IMR-90 (cell line): ENCODE data around the gene RUNX1. TPM values are rescaled to one million over a fixed set of nuclear protein-coding genes. Genes with fewer than 3 reads are reported as not detected.

ENCODE experiments used
- ATAC-seq: fragments of 200-7000 bp; cut with Tn5 transposase; 2 replicates; pipeline ENCODE4 v1.9.1; 2020; ENCODE audit warnings: low read depth, mild to moderate bottlenecking, moderate library complexity
- BruUV-seq: library from RNA; stranded (reverse); fragments of 400-500 nt; replicated peaks from 2 replicates; lab custom pipeline; 2021; lab: Mats Ljungman, UMichigan
- CTCF ChIA-PET: fragments of 300-600 bp; formaldehyde crosslinking; extraction: SDS; loops from one replicate; lab custom pipeline; 2021; ENCODE audit warnings: antibody characterized with exemption; lab: Yijun Ruan, JAX
- POLR2A ChIA-PET: fragments of 300-600 bp; sonication (Branson Sonifier 250); formaldehyde crosslinking; loops from one replicate; lab custom pipeline; 2022; ENCODE audit warnings: antibody characterized with exemption; ENCODE audit not compliant: unreplicated experiment; lab: Charles Lee
- DNase-seq: peaks from one replicate; pipeline ENCODE4 v3.0.0; 2013
- H2AFZ ChIP-seq: replicated peaks from 2 replicates; pipeline ENCODE3; 2013; ENCODE audit warnings: low read length, mild to moderate bottlenecking; ENCODE audit not compliant: poor library complexity
- H2AK5ac ChIP-seq: 2 replicates; pipeline ENCODE4 v1.6.1; 2013; ENCODE audit warnings: low read depth, low read length, inconsistent platforms
- H2AK9ac ChIP-seq: replicated peaks from 2 replicates; pipeline ENCODE3; 2013; ENCODE audit warnings: mild to moderate bottlenecking, low read depth, low read length, moderate library complexity; ENCODE audit not compliant: poor library complexity
- H2BK120ac ChIP-seq: 2 replicates; pipeline ENCODE4 v1.6.1; 2013; ENCODE audit warnings: low read depth, low read length, inconsistent platforms
- H2BK15ac ChIP-seq: 3 replicates; pipeline ENCODE4 v1.6.1; 2013; ENCODE audit warnings: low read depth, low read length, inconsistent platforms
- H2BK20ac ChIP-seq: 2 replicates; pipeline ENCODE4 v1.6.1; 2013; ENCODE audit warnings: low read depth, mild to moderate bottlenecking, inconsistent platforms, low read length, moderate library complexity
- H2BK5ac ChIP-seq: 2 replicates; pipeline ENCODE4 v1.6.1; 2013; ENCODE audit warnings: mild to moderate bottlenecking, low read depth, low read length, inconsistent platforms; ENCODE audit not compliant: poor library complexity, severe bottlenecking
- H3K14ac ChIP-seq: replicated peaks from 2 replicates; pipeline ENCODE4 v1.6.1; 2013; ENCODE audit warnings: low read depth, low read length, inconsistent platforms
- H3K18ac ChIP-seq: 2 replicates; pipeline ENCODE4 v1.6.1; 2013; ENCODE audit warnings: low read depth, low read length, control low read depth
- H3K23ac ChIP-seq: 2 replicates; pipeline ENCODE4 v1.6.1; 2013; ENCODE audit warnings: low read depth, low read length, inconsistent platforms
- H3K27ac ChIP-seq: 2 replicates; pipeline ENCODE4 v1.5.1; 2013; ENCODE audit warnings: mild to moderate bottlenecking, control low read depth, low read length; ENCODE audit not compliant: insufficient read depth
- H3K27me3 ChIP-seq: 2 replicates; pipeline ENCODE4 v1.6.1; 2013; ENCODE audit warnings: low read length; ENCODE audit not compliant: control insufficient read depth, insufficient read depth
- H3K36me3 ChIP-seq: 2 replicates; pipeline ENCODE4 v1.6.1; 2013; ENCODE audit warnings: low read length, mixed read lengths; ENCODE audit not compliant: control insufficient read depth, insufficient read depth
- H3K4ac ChIP-seq: 2 replicates; pipeline ENCODE4 v1.6.1; 2013; ENCODE audit warnings: low read depth, low read length, inconsistent platforms
- H3K4me1 ChIP-seq: 2 replicates; pipeline ENCODE4 v1.6.1; 2013; ENCODE audit warnings: low read length, mixed read lengths; ENCODE audit not compliant: control insufficient read depth, insufficient read depth
- H3K4me2 ChIP-seq: 2 replicates; pipeline ENCODE4 v1.6.1; 2013; ENCODE audit warnings: low read depth, mild to moderate bottlenecking, control low read depth, low read length, moderate library complexity
- H3K4me3 ChIP-seq: 2 replicates; pipeline ENCODE4 v1.5.1; 2013; ENCODE audit warnings: low read depth, mild to moderate bottlenecking, control low read depth, low read length, moderate library complexity; ENCODE audit not compliant: insufficient read depth
- H3K56ac ChIP-seq: 2 replicates; pipeline ENCODE4 v1.6.1; 2013; ENCODE audit warnings: low read length, inconsistent platforms; ENCODE audit not compliant: insufficient read depth; ENCODE audit errors: extremely low read depth
- H3K79me1 ChIP-seq, 2 experiments: 2 replicates each; pipeline ENCODE4 v1.6.1; 2013; ENCODE audit warnings: low read length in 2 of 2, inconsistent platforms in 1 of 2, low read depth in 1 of 2
- H3K9ac ChIP-seq: 2 replicates; pipeline ENCODE4 v1.6.1; 2013; ENCODE audit warnings: low read depth, low read length, control low read depth
- H3K9me1 ChIP-seq: 2 replicates; pipeline ENCODE4 v1.6.1; 2013; ENCODE audit warnings: low read length, inconsistent platforms; ENCODE audit not compliant: insufficient read depth
- H3K9me3 ChIP-seq: 2 replicates; pipeline ENCODE4 v1.6.1; 2013; ENCODE audit warnings: low read length; ENCODE audit not compliant: control insufficient read depth, insufficient read depth
- H4K20me1 ChIP-seq: 2 replicates; pipeline ENCODE4 v1.6.1; 2013; ENCODE audit warnings: low read length, inconsistent platforms; ENCODE audit not compliant: insufficient read depth
- H4K5ac ChIP-seq: 2 replicates; pipeline ENCODE4 v1.6.1; 2013; ENCODE audit warnings: mild to moderate bottlenecking, low read depth, low read length, control low read depth
- H4K8ac ChIP-seq, 2 experiments: 2 replicates each; pipeline ENCODE4 v1.6.1; 2013; ENCODE audit warnings: low read depth in 2 of 2, low read length in 2 of 2, control low read depth in 1 of 2, inconsistent platforms in 1 of 2
- H4K91ac ChIP-seq: 2 replicates; pipeline ENCODE4 v1.6.1; 2013; ENCODE audit warnings: low read depth, low read length, inconsistent platforms; ENCODE audit not compliant: insufficient read depth
- RCOR1 ChIP-seq: IDR thresholded peaks from 2 replicates; pipeline ENCODE4 v1.6.1; 2012; ENCODE audit warnings: mild to moderate bottlenecking, low read length, improper control_type of control experiment; ENCODE audit not compliant: insufficient replicate concordance
- SMC3 ChIP-seq: fragments of 150-350 bp; IDR thresholded peaks from 2 replicates; pipeline ENCODE4 v1.6.1; 2016; ENCODE audit warnings: low read depth, mild to moderate bottlenecking, antibody characterized with exemption, low read length, moderate library complexity
- WGBS, 2 experiments: methylation state at CpG; one replicate each; pipeline versions ENCODE4 v1.1.5 to v1.1.7; 2013; ENCODE audit warnings: missing lambda C conversion rate in 2 of 2; ENCODE audit not compliant: insufficient read length in 1 of 2; ENCODE audit errors: extremely low coverage in 2 of 2; 5-methylcytosine and 5-hydroxymethylcytosine counted together
- dilution Hi-C: fragments of 300-500 bp; cut with HindIII; formaldehyde crosslinking; loops from one replicate; pipeline ENCODE4 v1.14.3; 2018; ENCODE audit warnings: low sequenced_read_pairs; ENCODE audit not compliant: unreplicated experiment
- in situ Hi-C: fragments of 300-500 bp; cut with MboI; formaldehyde crosslinking; loops from 3 replicates; pipeline ENCODE4 v1.14.3; 2019; ENCODE audit warnings: low sequenced_read_pairs, inconsistent platforms, mixed read lengths
- intact Hi-C: fragments of 100-400 bp; cut with micrococcal nuclease; formaldehyde crosslinking; loops from 2 replicates; pipeline ENCODE4 v1.10.0; 2022
- polyA plus RNA-seq, 3 experiments: library from polyadenylated mRNA; depleted of rRNA; stranded (reverse); fragments of >200 nt; gene quantifications; 2 replicates each; pipeline ENCODE4 v1.2.3, GENCODE V29; 2012; ENCODE audit warnings: low replicate concordance in 1 of 3
- total RNA-seq: library from RNA; depleted of rRNA; stranded (reverse); fragments of >200 nt; gene quantifications from 2 replicates; pipeline ENCODE4 v1.2.3, GENCODE V29; 2012
- TF ChIP-seq, protein P1 (sequence below): fragments of 150-350 bp; IDR thresholded peaks from 2 replicates; pipeline ENCODE4 v1.6.1; 2017; ENCODE audit warnings: mild to moderate bottlenecking, antibody characterized with exemption, low read length, low read depth

Gene RUNX1
- total and polyA plus RNA-seq, 2 of the 4 experiments (the other 2 are of a cell fraction): 34.5 to 56.5 TPM

GRCh38 chr21:34793471-34793870 is 255.6 kb downstream of the RUNX1 start:
- Histone ChIP-seq H2BK15ac (no peak overlapping the region), H4K91ac (no peak overlapping the region), H3K4me1 (peaks cover 25% of the 10 kb centered on the region), H3K27ac (no peak overlapping the region), H3K4me2 (no peak overlapping the region), H2BK120ac (no peak overlapping the region), H3K9me1 (peaks cover 18% of the 10 kb centered on the region), H2AK9ac (no peak overlapping the region), H2BK5ac (no peak overlapping the region), H3K14ac (no peak overlapping the region), H4K5ac (no peak overlapping the region), H3K27me3 (no peaks in the 10 kb centered on the region), H3K23ac (no peak overlapping the region), H3K4me3 (no peak overlapping the region), H3K79me1 (peaks cover 31 to 69% of the 10 kb centered on the region in 2 experiments), H3K36me3 (peaks cover 48% of the 10 kb centered on the region), H4K20me1 (peaks cover 52% of the 10 kb centered on the region), H3K9me3 (no peaks in the 10 kb centered on the region), H3K9ac (no peak overlapping the region), H3K18ac (no peak overlapping the region), H2AK5ac (no peak overlapping the region), H2BK20ac (no peak overlapping the region), H3K4ac (no peak overlapping the region), H3K56ac (no peak overlapping the region), H4K8ac (no peak overlapping the region), H2AFZ (no peak overlapping the region)
- intact Hi-C loops (no loop called here), in situ Hi-C loops (no loop called here), dilution Hi-C loops (no loop called here)
- BruUV-seq: no TSS peak
- TF ChIP-seq, protein P1, sequence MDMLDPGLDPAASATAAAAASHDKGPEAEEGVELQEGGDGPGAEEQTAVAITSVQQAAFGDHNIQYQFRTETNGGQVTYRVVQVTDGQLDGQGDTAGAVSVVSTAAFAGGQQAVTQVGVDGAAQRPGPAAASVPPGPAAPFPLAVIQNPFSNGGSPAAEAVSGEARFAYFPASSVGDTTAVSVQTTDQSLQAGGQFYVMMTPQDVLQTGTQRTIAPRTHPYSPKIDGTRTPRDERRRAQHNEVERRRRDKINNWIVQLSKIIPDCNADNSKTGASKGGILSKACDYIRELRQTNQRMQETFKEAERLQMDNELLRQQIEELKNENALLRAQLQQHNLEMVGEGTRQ: no peak
- TF ChIP-seq RCOR1 (no peak), SMC3 (no peak)
- no peak for ATAC-seq
- DNase-seq: no peak
- no CpG with 5 or more reads among the region's 6 CpGs for WGBS, 2 experiments
- POLR2A ChIA-PET: no interaction called here
- CTCF ChIA-PET: no interaction called here
